Mesenchymal stem cell (in vitro differentiated cells and primary cell): ENCODE data around the gene DHX36.

Experiments used
- DNase-seq: peaks from one replicate; pipeline ENCODE4 v3.0.0-alpha.2; 2013
- H2AFZ ChIP-seq: one replicate; pipeline ENCODE4 v1.6.1; 2013; ENCODE audit warnings: low read depth, mild to moderate bottlenecking, control low read depth, inconsistent platforms, low read length, moderate library complexity
- H2AK5ac ChIP-seq: 2 replicates; pipeline ENCODE4 v1.6.1; 2013; ENCODE audit warnings: low read length, moderate library complexity, mild to moderate bottlenecking, inconsistent platforms; ENCODE audit not compliant: severe bottlenecking
- H2BK120ac ChIP-seq: one replicate; pipeline ENCODE4 v1.6.1; 2013; ENCODE audit warnings: low read depth, mild to moderate bottlenecking, inconsistent platforms, low read length, moderate library complexity
- H2BK12ac ChIP-seq, 2 experiments: one replicate each; pipeline ENCODE4 v1.6.1; 2013; ENCODE audit warnings: inconsistent platforms in 2 of 2, low read length in 2 of 2, mild to moderate bottlenecking in 2 of 2, moderate library complexity in 2 of 2, control low read depth in 1 of 2
- H2BK15ac ChIP-seq: one replicate; pipeline ENCODE4 v1.6.1; 2013; ENCODE audit warnings: mild to moderate bottlenecking, low read depth, inconsistent platforms; ENCODE audit not compliant: poor library complexity, severe bottlenecking
- H2BK5ac ChIP-seq: 2 replicates; pipeline ENCODE4 v1.6.1; 2013; ENCODE audit warnings: low read depth, mild to moderate bottlenecking, low read length, control low read depth, inconsistent platforms; ENCODE audit not compliant: poor library complexity, severe bottlenecking
- H3K14ac ChIP-seq, 2 experiments: one replicate each; pipeline ENCODE4 v1.6.1; 2013; ENCODE audit warnings: inconsistent platforms in 2 of 2, low read length in 2 of 2, control low read depth in 1 of 2, mild to moderate bottlenecking in 1 of 2, moderate library complexity in 1 of 2
- H3K18ac ChIP-seq, 2 experiments: one replicate each; pipeline ENCODE4 v1.6.1; 2013; ENCODE audit warnings: inconsistent platforms in 2 of 2, low read length in 2 of 2, control low read depth in 1 of 2, low read depth in 1 of 2, mild to moderate bottlenecking in 1 of 2
- H3K23ac ChIP-seq, 2 experiments: one replicate each; pipeline ENCODE4 v1.6.1; 2013; ENCODE audit warnings: inconsistent platforms in 2 of 2, low read length in 2 of 2, mild to moderate bottlenecking in 2 of 2, moderate library complexity in 2 of 2, control low read depth in 1 of 2
- H3K27ac ChIP-seq: 2 replicates; pipeline ENCODE4 v1.5.1; 2013; ENCODE audit warnings: mild to moderate bottlenecking, moderate library complexity, low read length, control low read depth, inconsistent platforms; ENCODE audit not compliant: poor library complexity, severe bottlenecking
- H3K27me3 ChIP-seq, 2 experiments: 2 replicates each; pipeline versions ENCODE4 v1.6.1 to v1.7.0; 2013; ENCODE audit warnings: low read length in 2 of 2, mild to moderate bottlenecking in 2 of 2, moderate library complexity in 2 of 2, control low read depth in 1 of 2, inconsistent platforms in 1 of 2; ENCODE audit not compliant: control insufficient read depth in 1 of 2, insufficient read depth in 1 of 2
- H3K36me3 ChIP-seq, 2 experiments: 2 replicates each; pipeline versions ENCODE4 v1.6.1 to v1.7.0; 2013; ENCODE audit warnings: low read length in 2 of 2, control low read depth in 1 of 2, inconsistent platforms in 1 of 2, low read depth in 1 of 2, mild to moderate bottlenecking in 1 of 2; ENCODE audit not compliant: insufficient read depth in 2 of 2, control insufficient read depth in 1 of 2
- H3K4ac ChIP-seq, 2 experiments: one replicate each; pipeline ENCODE4 v1.6.1; 2013; ENCODE audit warnings: inconsistent platforms in 2 of 2, low read length in 2 of 2, mild to moderate bottlenecking in 2 of 2, moderate library complexity in 2 of 2, control low read depth in 1 of 2, low read depth in 1 of 2
- H3K4me1 ChIP-seq: 2 replicates; pipeline ENCODE4 v1.6.1; 2013; ENCODE audit warnings: low read depth, low read length, control low read depth; ENCODE audit not compliant: control insufficient read depth, insufficient read depth
- H3K4me2 ChIP-seq: 2 replicates; pipeline ENCODE4 v1.6.1; 2013; ENCODE audit warnings: low read length, mild to moderate bottlenecking, inconsistent platforms; ENCODE audit not compliant: poor library complexity, severe bottlenecking
- H3K4me3 ChIP-seq, 2 experiments: 2 replicates each; pipeline versions ENCODE4 v1.5.1 to v1.7.0; 2013; ENCODE audit warnings: low read length in 2 of 2, mild to moderate bottlenecking in 2 of 2, control low read depth in 1 of 2, low read depth in 1 of 2; ENCODE audit not compliant: insufficient read depth in 1 of 2
- H3K79me1 ChIP-seq: replicated peaks from 2 replicates; pipeline ENCODE4 v1.6.1; 2013; ENCODE audit warnings: mild to moderate bottlenecking, control low read depth, low read length, inconsistent platforms; ENCODE audit not compliant: poor library complexity, severe bottlenecking
- H3K9ac ChIP-seq: 2 replicates; pipeline ENCODE4 v1.7.0; 2013; ENCODE audit warnings: mild to moderate bottlenecking, low read length, moderate library complexity
- H3K9me3 ChIP-seq: 2 replicates; pipeline ENCODE4 v1.7.0; 2013; ENCODE audit warnings: mild to moderate bottlenecking, low read length; ENCODE audit not compliant: control insufficient read depth
- H4K8ac ChIP-seq: one replicate; pipeline ENCODE4 v1.6.1; 2013; ENCODE audit warnings: inconsistent platforms, mild to moderate bottlenecking, low read length, moderate library complexity
- H4K91ac ChIP-seq: one replicate; pipeline ENCODE4 v1.6.1; 2013; ENCODE audit warnings: mild to moderate bottlenecking, low read length, inconsistent platforms
- WGBS: methylation state at CpG from one replicate; pipeline ENCODE4 v1.1.7; 2013; ENCODE audit warnings: mixed read lengths; 5-methylcytosine and 5-hydroxymethylcytosine counted together

Gene DHX36

GRCh38 chr3:154294016-154294415 is 30.3 kb downstream of the DHX36 start:
- Histone ChIP-seq H3K9me3 (no peaks in the 10 kb centered on the region), H2AFZ (no peak overlapping the region), H2BK120ac (no peak overlapping the region), H3K9ac (no peak overlapping the region), H2BK15ac (no peak overlapping the region), H3K4me3 (no peak overlapping the region), H2AK5ac (no peak overlapping the region), H3K27me3 (no peaks in the 10 kb centered on the region), H3K27ac (no peak overlapping the region), H4K91ac (no peak overlapping the region), H3K4me1 (peaks cover 1% of the 10 kb centered on the region), H3K14ac (no peak overlapping the region), H2BK12ac (no peak overlapping the region), H3K36me3 (peaks cover 17 to 87% of the 10 kb centered on the region in 2 experiments), H3K79me1 (peaks cover 6% of the 10 kb centered on the region), H3K4me2 (no peak overlapping the region), H3K23ac (no peak overlapping the region), H4K8ac (no peak overlapping the region), H3K4ac (no peak overlapping the region), H2BK5ac (no peak overlapping the region), H3K18ac (no peak overlapping the region)
- no peak for DNase-seq
- 92% methylated on average over 2 of the region's 2 CpGs for WGBS

- Histone ChIP-seq H4K8ac (no peak overlapping the region), H3K14ac (no peak overlapping the region), H3K4me2 (no peak overlapping the region), H2BK5ac (no peak overlapping the region), H2AK5ac (no peak overlapping the region), H3K4ac (no peak overlapping the region), H3K18ac (no peak overlapping the region), H3K27ac (no peak overlapping the region), H4K91ac (no peak overlapping the region), H3K4me3 (no peak overlapping the region), H3K27me3 (no peaks in the 10 kb centered on the region), H3K79me1 (peaks cover 7% of the 10 kb centered on the region), H3K36me3 (peaks cover 9 to 97% of the 10 kb centered on the region in 2 experiments), H3K4me1 (no peaks in the 10 kb centered on the region), H3K9me3 (no peaks in the 10 kb centered on the region), H2AFZ (no peak overlapping the region), H3K23ac (no peak overlapping the region), H2BK120ac (no peak overlapping the region), H2BK15ac (no peak overlapping the region), H3K9ac (no peak overlapping the region), H2BK12ac (no peak overlapping the region)
- DNase-seq: no peak
- WGBS: 100% methylated on average over 3 of the region's 5 CpGs
Observed at GRCh38 chr3:154290187-154290586, 34.1 kb downstream of the DHX36 start.

GRCh38 chr3:154285221-154285620 is 39.1 kb downstream of the DHX36 start:
- no peak overlapping the region for H2BK120ac ChIP-seq
- H2AFZ ChIP-seq: no peak overlapping the region
- no peaks in the 10 kb centered on the region for H3K4me1 ChIP-seq
- H3K4me3 ChIP-seq: no peak overlapping the region
- H3K4ac ChIP-seq: no peak overlapping the region
- no peak for DNase-seq
- H2BK5ac ChIP-seq: no peak overlapping the region
- no peaks in the 10 kb centered on the region for H3K9me3 ChIP-seq
- no peak overlapping the region for H3K9ac ChIP-seq
- peaks cover 2% of the 10 kb centered on the region for H3K79me1 ChIP-seq
- peaks cover 8 to 100% of the 10 kb centered on the region in 2 experiments for H3K36me3 ChIP-seq
- no peak overlapping the region for H4K91ac ChIP-seq
- no peak overlapping the region for H4K8ac ChIP-seq
- no peak overlapping the region for H3K14ac ChIP-seq
- H2BK15ac ChIP-seq: no peak overlapping the region
- no peak overlapping the region for H3K27ac ChIP-seq
- H2BK12ac ChIP-seq: no peak overlapping the region
- no peak overlapping the region for H2AK5ac ChIP-seq
- no peaks in the 10 kb centered on the region for H3K27me3 ChIP-seq
- H3K4me2 ChIP-seq: no peak overlapping the region
- H3K23ac ChIP-seq: no peak overlapping the region
- no peak overlapping the region for H3K18ac ChIP-seq
- 100% methylated on average over 2 of the region's 2 CpGs for WGBS

- no peak overlapping the region for H3K4me3 ChIP-seq
- no peak overlapping the region for H3K23ac ChIP-seq
- no peak overlapping the region for H3K9ac ChIP-seq
- no peak overlapping the region for H3K18ac ChIP-seq
- H3K27me3 ChIP-seq: no peaks in the 10 kb centered on the region
- no peak overlapping the region for H2BK120ac ChIP-seq
- no peak overlapping the region for H2BK12ac ChIP-seq
- peaks cover 8 to 98% of the 10 kb centered on the region in 2 experiments for H3K36me3 ChIP-seq
- H3K14ac ChIP-seq: no peak overlapping the region
- H2AK5ac ChIP-seq: no peak overlapping the region
- no peak overlapping the region for H3K27ac ChIP-seq
- no peak overlapping the region for H3K4me2 ChIP-seq
- H3K9me3 ChIP-seq: no peaks in the 10 kb centered on the region
- no peak overlapping the region for H2AFZ ChIP-seq
- no peak overlapping the region for H2BK15ac ChIP-seq
- WGBS: no CpG with 5 or more reads among the region's 1 CpG
- DNase-seq: no peak
- no peak overlapping the region for H3K4ac ChIP-seq
- H3K4me1 ChIP-seq: no peaks in the 10 kb centered on the region
- no peak overlapping the region for H4K91ac ChIP-seq
- no peak overlapping the region for H2BK5ac ChIP-seq
- no peak overlapping the region for H4K8ac ChIP-seq
- H3K79me1 ChIP-seq: peaks cover 4% of the 10 kb centered on the region
Observed at GRCh38 chr3:154280161-154280560, 44.1 kb downstream of the DHX36 start.
